HG03045 (cell line): ENCODE data around the gene RAB3IL1.
"Not testable (repeated sequence)": the region's sequence is repeated elsewhere in the genome, so short reads cannot be mapped to it uniquely, and the experiment has no call there.

Experiments
- ATAC-seq: cut with Tn5 transposase; IDR thresholded peaks from one replicate; pipeline ENCODE4 v1.9.1; 2021; ENCODE audit warnings: mild to moderate bottlenecking, moderate library complexity; ENCODE audit not compliant: unreplicated experiment

RAB3IL1 gene

DNA sequence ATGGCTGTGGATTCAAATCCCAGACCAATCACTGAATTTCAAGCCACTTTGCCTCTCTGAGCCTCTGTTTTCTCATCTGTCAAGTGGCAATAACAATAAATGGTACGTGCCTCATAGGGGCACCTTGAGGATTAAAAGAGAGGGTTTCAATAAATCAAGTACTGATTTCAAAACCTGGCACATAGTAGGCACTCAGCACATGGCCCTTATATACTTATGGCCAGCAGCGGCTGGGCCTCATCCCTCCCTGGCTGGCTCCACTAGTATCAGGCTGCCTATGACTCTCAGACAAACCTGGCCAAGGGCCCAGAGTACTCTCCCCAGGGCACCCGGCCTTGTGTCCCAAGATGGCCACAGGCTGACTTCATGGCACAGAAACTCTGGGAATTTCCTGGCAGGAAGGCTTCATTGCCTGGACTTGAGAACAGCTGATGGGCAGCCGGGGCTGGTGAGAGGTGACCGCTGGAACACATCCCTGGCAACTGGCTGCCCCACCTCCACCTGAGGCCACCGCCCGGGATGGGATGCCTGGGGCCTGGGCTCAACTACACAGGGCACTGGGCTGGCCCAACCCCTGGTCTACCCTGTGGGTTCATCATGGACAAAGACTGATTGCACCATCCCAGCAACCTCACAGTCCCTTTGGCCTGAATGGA, 29.4 kb downstream of the RAB3IL1 start:
- no peak for ATAC-seq

DNA sequence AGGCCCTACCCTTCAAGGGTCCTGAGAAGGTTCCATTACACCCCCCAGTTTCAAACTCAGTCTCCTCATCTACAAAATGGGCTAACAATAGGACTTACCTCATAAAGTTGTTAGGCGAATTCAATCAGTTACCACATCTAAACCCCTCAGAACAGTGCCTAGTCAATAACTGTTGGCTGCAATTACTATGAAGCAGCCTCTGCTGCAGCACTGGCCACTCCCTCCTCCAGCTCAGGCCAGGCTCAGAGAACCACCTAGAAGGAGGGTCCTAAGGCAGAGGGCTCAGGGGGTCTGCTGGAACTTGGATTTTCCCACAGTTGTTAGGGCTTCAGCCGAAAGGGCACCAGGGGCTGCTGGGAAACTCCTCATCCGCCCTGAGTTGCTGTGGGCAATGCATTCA, 30.7 kb downstream of the RAB3IL1 start:
- ATAC-seq = no peak

DNA sequence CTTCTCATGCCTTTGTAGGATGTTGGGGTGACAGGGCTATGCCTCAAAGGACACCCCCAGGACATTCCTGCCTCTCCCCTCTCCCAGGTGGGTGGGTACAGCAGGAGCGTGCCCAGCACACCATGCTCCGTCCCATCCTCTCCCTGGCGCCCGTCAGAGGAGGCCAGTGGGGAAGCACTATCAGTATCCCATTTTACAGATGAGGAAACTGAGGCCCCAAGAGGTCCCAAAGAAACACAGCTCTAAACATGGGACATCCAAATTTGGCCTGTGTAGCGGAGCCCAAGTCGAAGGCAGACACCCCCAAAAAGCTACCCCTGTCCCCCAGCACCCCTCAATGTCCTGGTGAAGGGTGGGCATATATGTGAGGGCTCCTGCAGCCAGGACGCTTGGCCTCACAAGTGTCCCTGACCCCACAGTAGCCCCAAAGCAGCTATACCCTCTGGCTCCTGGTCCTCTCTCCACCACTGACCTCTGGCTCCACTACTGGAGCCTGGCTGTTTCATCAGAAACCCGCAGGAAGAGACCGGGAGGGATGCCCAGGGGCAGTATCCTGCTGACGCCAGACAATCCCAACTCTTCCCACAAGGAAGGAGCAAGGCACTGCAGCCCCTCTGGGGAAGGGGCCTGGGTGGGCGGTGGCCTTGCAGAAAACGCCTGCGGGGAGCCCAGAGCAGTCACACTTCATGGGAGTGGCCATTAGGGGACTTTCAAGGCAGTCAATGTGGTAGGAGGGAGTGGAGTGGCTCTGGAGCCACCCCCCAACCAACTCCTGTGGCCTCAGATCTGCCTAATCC, 31.4 kb downstream of the RAB3IL1 start:
- ATAC-seq = no peak

DNA sequence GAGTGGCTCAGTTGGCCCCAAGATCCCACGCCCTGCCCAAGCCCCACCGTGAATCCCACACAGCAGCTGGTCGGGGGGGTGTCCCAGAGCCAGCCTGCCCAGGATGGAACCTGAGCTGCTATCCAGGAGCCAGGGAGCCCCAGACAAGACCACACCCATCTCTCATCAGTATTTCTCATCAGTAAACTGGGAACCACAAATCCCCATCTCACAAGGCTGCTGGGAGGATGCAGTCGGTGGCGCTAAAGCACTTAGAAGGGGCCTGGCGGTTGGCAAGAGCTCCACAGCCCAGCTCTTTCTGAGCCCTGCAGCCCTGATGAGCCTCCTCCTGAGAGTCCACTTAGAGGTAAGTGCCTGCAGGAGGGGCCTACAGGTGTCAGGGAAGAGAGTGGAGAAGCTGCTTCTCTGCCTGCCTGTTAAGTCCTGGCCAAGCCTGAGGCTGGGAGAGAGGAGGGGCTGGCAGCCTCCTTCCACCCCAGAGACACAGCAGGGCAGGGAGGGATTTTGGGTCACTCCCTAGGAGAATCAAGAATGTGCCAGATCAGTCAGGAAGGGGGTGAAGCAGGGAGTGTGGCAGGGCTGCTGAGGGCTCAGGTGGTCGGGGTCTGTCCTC, 32.1 kb downstream of the RAB3IL1 start:
- no peak for ATAC-seq

DNA sequence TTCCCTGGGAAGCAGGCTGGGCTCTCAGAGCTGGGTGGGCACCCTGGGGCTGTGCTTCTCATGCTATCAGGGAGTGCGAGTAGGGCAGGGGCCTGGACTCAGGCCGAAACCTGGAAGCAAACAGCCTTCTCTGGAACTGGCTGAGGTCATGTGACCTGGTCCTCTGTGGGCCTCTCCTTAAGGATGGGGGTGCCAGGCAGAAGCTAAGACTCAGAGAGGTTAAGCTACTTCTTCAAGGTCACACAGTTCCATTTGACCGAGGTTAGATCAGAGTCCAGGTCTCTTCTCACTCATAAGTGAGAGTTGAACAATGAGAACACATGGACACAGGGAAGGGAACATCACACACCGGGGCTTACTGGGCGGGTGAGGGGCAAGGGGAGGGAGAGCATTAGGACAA, 33.4 kb downstream of the RAB3IL1 start:
- no peak for ATAC-seq

DNA sequence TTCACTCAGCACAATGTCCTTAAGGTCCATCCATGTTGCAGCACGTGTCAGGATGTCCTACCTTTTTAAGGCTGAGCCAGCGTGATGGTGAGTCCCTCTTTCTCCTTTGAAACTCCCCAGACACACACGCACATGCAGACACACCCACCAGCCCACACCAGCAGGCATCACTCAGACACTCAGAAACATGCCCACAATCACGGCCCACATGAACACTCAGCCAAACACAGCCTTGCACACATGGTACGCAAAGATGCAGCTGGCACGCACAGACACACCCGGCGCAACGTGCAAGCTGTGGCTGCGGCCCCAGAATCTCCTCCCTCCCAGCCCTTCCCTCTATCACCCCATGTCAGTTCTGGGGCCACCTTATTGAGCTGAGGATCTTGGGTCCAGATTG, 34.0 kb downstream of the RAB3IL1 start:
- ATAC-seq = no peak

DNA sequence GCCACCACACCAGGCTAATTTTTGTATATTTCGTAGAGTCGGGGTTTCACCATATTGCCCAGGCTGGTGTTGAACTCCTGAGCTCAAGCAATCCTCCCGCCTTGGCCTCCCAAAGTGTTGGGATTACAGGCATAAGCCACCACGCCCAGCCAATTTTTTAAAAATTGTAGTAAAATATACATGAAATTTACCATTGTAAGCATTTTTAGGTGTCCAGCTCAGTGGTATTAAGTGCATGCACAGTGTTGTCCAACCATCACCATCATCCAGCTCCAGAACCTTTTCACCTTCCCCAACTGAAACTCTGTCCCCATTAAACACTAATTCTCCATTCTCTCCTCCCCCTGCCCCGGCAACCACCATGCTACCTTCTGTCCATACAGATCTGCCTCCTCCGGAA, 34.5 kb downstream of the RAB3IL1 start:
- ATAC-seq = no peak

DNA sequence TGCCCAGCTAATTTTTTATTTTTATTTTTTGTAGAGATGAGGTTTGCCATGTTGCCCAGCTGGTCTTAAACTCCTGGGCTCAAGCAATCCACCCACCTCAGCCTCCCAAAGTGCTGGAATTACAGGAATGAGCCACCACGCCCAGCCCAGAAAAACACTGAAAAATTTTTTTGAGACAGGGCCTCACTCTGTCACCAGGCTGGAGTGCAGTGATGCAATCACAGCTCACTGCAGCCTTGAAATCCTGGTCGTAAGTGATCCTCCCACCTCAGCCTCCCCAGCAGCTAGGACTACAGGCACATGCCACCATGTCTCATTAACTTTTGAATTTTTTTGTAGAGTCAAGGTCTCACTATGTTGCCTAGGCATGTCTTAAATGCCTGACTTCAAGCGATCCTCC, 35.1 kb downstream of the RAB3IL1 start:
- ATAC-seq = not testable (repeated sequence)

DNA sequence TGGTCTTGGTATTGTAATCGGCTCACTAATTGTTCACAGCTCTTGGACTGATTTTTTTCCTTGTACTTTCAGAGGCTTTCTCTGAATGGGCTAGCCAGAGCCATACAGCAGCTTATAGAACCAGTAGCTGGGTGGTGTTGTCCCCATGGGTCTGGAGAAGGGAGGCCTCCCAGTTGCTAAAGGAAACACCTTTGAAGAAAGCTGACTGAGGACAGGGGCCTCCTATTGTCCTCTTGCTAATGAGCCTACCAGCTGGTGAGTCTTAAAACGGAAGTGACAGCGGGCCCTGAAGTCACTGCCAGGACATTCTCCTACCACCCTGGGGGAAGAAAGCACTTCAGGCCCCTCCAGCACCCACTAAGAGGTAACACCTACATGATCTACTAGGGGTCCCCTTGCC, 36.0 kb downstream of the RAB3IL1 start:
- no peak for ATAC-seq

DNA sequence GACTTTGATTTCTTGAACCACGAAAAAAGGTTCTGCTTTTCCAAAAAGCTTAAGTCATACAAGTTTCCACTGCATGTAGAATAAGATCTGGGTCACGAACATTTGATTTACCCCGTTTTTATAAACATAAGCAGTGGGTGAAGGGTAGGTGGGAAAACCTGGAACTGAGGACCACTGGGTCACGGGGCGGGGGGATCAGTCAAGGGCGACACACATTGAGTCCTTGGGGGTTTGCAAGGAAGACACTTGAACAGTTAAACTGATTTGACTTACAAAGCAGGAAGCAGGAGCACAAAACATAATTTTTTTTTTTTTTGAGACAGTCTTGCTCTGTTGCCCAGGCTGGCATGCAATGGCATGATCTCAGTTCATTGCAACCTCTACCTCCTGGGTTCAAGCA, 36.9 kb downstream of the RAB3IL1 start:
- ATAC-seq = no peak

DNA sequence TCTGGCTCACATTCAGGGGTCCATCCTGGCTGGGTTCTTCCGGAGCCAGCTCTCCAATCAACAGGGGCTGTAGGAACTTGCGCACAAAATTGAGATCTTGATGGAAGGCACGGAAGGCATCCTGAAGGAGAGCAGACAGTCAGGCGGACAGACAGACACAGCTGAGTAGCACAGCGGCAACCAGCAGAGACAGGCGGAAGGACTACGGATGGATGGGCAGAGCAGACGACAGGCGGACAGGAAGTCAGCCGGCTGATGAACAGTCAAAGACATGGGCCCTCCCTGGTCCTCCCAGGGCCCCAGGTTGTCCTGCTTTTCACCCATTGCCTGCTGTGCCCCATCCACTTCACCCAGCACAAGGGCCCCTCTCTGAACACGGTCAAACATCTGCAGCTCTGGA, 37.3 kb downstream of the RAB3IL1 start:
- ATAC-seq = no peak

DNA sequence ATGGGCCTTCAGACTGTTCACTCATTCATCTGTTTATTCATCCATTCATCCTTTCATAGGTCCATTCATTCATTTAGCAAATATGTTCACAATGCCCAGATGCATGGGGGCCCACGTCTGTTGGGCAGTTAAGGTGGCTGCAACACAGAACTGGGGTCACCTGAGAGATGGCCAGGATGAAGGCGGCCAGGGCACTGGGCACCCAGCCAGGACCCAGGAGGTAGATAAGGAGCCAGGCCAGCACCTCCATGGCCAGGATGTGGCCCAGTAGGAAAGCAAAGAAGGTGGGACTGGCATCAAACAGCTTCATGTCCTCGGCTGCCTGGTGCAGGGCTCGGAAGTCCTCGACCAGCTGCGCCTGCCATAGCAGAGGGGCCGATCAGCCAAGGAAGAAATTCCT, 38.2 kb downstream of the RAB3IL1 start:
- no peak for ATAC-seq

DNA sequence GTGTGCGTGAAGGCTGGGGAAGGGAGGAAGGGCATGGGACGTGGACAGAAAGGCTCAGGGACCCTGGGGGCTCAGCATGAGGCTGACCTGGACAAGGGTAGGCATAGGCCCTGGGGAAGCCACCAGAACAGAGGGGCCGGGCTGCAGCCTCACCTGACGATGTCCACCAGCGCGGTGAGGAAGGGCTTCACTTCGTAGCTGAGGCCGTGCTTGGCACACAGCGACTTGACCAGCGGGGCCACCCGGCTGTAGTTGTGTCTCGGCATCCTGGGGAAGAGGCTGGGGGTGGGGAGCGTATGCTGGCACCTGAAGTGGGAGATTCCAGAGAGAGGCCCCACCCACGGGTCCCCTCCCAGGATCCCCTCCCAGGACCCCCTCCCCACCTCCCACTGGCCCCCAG, 41.7 kb downstream of the RAB3IL1 start:
- no peak for ATAC-seq

DNA sequence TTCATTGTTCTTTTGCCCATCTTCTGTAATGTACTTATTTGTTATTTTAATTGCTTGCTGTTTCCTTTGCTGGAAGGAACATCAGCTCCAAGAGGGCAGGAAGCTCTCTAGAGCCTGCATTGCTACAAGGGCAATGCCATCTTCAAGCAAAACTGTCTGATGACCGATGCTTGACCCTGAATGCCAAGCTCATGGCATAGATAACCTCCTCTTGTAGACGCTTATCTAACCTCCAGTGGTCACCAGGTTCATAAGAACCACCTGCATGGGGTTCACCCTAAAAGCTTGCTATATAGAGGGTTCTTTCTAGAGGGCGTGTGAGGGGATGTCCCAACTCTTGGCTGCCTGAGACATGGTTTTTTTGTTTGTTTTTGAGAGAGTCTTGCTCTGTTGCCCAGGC, 42.5 kb downstream of the RAB3IL1 start:
- ATAC-seq = no peak

DNA sequence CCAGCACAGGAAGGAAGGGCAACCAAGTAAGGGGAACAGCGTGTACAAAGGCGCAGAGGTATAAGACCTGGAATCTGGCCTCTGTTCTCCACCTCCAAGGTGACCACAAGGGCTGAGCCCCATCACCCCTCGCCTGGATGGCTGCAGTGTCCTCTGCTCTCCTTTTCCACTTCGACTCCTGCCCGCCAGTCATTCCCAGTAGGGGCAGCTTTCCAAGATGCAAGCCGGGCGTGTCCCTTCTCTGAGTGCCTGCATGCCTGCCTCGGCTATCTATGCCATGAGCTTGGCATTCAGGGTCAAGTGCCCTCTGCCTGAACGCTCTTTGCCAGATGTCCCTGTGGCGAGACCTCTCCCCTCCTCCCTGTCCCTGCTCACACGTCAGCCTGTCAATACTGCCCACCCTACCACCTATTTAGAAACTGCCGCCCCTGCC, 43.0 kb downstream of the RAB3IL1 start:
- ATAC-seq = no peak

DNA sequence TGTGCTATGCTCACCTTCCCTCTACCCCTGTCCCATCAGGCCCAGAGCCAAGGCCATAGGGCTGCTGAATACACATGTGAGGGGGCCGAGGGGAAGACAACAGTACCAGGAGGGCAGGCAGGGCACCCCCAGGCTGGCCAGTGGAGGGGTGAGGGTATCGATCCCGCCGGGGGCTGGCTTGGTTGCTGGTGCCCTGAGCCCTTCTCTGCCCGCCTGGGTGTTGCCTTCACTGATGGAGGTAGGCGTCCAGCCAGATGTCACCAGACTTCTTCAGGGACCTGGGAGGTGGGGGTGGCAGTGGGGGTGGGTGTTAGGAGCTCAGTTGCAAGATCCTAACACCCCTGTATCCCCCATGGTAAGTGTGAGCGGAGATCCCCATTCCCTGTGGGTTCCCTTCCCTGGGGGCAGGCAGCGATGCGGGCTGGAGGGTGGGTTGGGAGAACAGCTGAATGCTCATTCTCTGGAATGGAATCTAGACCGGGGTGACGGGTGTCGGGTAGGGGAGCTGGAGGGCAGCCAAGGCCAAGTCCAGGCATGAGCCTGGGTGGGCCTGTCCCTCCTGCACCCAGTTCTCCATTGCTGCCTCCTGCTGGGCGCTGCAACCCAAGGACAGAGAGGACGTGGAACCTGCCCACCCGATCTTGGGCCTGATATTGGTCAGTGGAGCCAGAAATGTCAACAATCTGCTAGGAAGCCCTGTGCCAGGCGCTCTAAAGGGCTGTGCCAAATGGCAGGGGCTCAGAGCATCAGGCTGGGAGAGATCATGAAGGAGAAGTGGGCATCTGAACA, 43.6 kb downstream of the RAB3IL1 start:
- ATAC-seq = no peak

DNA sequence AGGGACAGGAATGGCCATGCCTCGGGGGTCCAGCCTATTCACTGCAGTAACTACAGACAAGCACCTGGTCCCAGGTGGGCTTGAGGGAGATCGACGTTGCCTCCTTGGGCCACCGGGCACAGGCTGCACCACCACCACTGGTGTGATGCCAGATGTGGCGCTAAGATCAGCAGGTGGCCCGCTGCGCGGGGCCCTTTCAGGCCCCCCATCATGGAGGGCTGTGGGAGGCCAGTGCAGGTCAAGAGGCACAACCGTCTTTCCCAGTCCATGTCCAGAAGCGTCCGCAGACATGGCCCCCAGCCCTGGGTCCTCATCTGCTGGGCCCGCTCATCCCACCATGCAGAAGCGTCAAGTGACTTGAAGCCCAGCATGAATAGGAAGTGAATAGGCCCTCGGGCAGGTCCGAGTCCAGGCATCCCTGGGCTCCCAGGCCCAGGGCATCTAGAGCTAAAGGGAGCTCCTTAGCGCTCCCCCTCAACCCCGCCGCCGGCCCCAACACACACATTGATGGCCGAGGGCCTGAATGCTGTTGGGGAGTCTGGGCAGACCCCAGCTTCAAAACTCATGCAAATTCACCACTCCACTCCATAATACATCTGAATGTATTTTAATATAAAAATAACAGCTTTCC, 44.3 kb downstream of the RAB3IL1 start:
- ATAC-seq = no peak

DNA sequence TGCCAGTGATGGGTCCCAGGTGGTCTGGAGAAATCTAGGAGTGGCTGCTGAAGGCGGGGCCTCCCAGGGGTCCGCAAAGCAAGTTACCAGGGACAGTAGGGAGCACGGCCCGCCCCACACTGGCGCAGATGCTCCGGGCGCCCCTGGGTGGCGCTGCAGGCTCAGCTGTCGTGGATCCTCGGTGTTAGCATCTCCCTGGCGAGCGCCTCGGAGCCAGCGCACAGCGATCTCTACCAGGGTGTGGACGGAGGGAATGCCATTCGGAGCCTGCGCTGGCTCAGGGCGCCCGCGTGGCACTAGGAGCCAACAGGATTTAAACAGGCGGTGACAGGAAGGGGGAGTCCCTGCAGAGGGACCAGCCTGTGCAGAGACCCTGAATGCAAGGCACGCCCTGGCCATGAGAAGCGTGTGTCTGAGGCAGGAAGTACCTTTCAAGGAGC, 46.2 kb downstream of the RAB3IL1 start:
- peak; percentile 53 for ATAC-seq

DNA sequence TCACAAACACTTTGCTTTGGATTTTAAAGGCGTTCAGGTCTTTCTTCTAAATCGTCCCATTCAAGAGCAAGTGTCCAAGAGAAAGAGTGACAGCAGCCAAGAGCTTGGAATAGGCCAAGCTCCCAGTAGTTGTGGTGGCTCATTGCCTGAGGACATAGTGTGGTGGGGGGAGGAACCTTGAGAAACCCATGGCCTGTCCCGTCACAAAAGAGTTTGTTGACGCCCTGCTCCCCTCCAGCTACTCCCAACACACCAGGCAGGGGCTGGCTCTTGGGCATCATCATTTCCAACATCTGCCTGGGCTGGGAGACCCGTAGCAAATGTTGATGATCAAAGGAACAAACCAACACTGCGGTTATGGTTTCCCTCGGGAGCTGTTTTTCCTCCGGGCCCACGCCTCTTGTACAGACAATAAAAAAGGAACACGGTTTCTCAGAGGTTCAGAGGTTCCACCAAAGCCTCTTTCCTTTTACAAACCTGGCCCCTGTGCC, 46.8 kb downstream of the RAB3IL1 start:
- ATAC-seq = no peak

DNA sequence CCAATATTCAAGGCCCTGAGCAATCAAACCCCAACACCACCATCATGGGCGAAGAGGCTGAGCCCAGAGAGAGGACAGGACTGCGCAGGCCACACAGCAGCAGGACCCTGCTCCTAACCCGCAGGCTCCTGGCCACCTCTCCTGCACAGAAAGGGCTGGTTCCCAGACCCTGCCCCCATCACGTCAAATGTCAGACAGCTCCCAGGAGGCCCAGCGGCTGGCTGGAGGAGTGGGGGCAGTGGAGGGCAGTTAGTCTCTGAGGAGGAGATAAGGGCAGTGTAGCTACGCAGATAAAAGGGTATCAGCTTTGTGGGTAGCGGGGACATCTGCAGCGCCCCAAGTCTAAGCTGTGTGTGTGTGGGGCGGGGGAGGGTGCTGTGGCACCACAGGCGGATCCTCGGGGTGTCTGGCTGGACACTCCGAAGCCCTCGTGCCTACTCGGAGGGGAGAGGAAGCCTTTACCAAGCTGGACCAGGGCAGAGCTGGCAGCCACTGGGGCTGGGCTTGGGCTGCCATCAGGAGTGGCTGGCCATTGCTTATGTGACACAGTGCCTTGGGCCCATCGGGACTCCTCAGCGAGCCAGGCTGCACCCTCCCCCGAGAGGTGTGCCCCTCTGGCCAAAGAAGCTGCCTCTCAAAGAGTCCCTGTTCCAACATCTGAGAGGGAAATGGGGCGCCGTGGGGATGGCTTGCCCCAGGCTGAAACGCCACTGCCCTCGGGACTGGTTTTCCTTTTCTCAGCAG, 47.5 kb downstream of the RAB3IL1 start:
- no peak for ATAC-seq
